ENCODE results near the gene TOMM40L.

- no peak for TF ChIP-seq POLR2A (IDR thresholded peaks at IDR 0.05)
- no peak for TF ChIP-seq CTCF (IDR thresholded peaks at IDR 0.05)
These were observed 1.8 kb upstream of the TOMM40L start for GRCh38 chr1:161223805-161224694.

Data from thyroid gland (tissue), 4 donors.